ENCODE data around the gene VEZT.
"Not testable (repeated sequence)": the region's sequence is repeated elsewhere in the genome, so short reads cannot be mapped to it uniquely, and the experiment has no call there.

Gene VEZT

GRCh38 chr12:95217377-95218149 lies at the start of gene VEZT, which contains the start of gene FGD6:
VEZT (plus strand) TSS chr12:95217807; CDS start chr12:95217851, 44 bp downstream.
FGD6 (minus strand) TSS chr12:95217467; CDS start chr12:95217240, 227 bp downstream.
- DNase-seq = peak; percentile 97 to 98

GRCh38 chr12:95168746-95169145 lies 48.9 kb upstream of the VEZT start:
- no peak for DNase-seq

- peak in 1 of 2 experiments; percentile 82 for DNase-seq
Observed at GRCh38 chr12:95169368-95169767, 48.2 kb upstream of the VEZT start.

GRCh38 chr12:95173392-95174251 lies 44.0 kb upstream of the VEZT start:
- DNase-seq = no peak

GRCh38 chr12:95177201-95177768 lies 40.3 kb upstream of the VEZT start:
- DNase-seq = no peak

- DNase-seq = no peak
Observed at GRCh38 chr12:95178136-95178535, 39.5 kb upstream of the VEZT start.

- DNase-seq = no peak
Observed at GRCh38 chr12:95179011-95179410, 38.6 kb upstream of the VEZT start.

GRCh38 chr12:95181103-95181502 lies 36.5 kb upstream of the VEZT start:
- no peak for DNase-seq

- DNase-seq = peak; percentile 22 to 27
Observed at GRCh38 chr12:95182868-95183415, 34.7 kb upstream of the VEZT start.

- no peak for DNase-seq
Observed at GRCh38 chr12:95184121-95184520, 33.5 kb upstream of the VEZT start.

GRCh38 chr12:95185072-95185471 lies 32.5 kb upstream of the VEZT start:
- DNase-seq = no peak

GRCh38 chr12:95185854-95186253 lies 31.8 kb upstream of the VEZT start:
- no peak for DNase-seq

- DNase-seq = no peak
Observed at GRCh38 chr12:95187865-95188415, 29.7 kb upstream of the VEZT start.

GRCh38 chr12:95191060-95191696 lies 26.4 kb upstream of the VEZT start:
- no peak for DNase-seq

GRCh38 chr12:95192271-95192670 lies 25.3 kb upstream of the VEZT start:
- no peak for DNase-seq

GRCh38 chr12:95193139-95193538 lies 24.5 kb upstream of the VEZT start:
- no peak for DNase-seq

GRCh38 chr12:95195122-95195521 lies 22.5 kb upstream of the VEZT start:
- no peak for DNase-seq

GRCh38 chr12:95196875-95197569 lies 20.6 kb upstream of the VEZT start:
- DNase-seq = not testable (repeated sequence)

GRCh38 chr12:95197636-95198035 lies 20.0 kb upstream of the VEZT start:
- no peak for DNase-seq

- no peak for DNase-seq
Observed at GRCh38 chr12:95198914-95199313, 18.7 kb upstream of the VEZT start.

- DNase-seq = peak in 1 of 2 experiments; percentile 59
Observed at GRCh38 chr12:95200128-95200894, 17.3 kb upstream of the VEZT start.

All from SW 1271 (cell line).